DMS 273 treated with DMSO at 0.1 percent for 48 hours (cell line): Measurements from ENCODE around the gene RFTN1.
A peak's percentile ranks its signal among the peaks of the same experiment; 100 is the strongest.

ENCODE experiments used
- DNase-seq: peaks from one replicate; lab custom pipeline; 2025; lab: John Stamatoyannopoulos, UW

RFTN1 gene

GRCh38 chr3:16464511-16465148 is 48.9 kb downstream of the RFTN1 start:
- DNase-seq, result no peak

GRCh38 chr3:16463914-16464313 is 49.6 kb downstream of the RFTN1 start:
- DNase-seq, result no peak

- DNase-seq, result no peak
These were observed 50.4 kb downstream of the RFTN1 start for GRCh38 chr3:16463119-16463518.

DNA sequence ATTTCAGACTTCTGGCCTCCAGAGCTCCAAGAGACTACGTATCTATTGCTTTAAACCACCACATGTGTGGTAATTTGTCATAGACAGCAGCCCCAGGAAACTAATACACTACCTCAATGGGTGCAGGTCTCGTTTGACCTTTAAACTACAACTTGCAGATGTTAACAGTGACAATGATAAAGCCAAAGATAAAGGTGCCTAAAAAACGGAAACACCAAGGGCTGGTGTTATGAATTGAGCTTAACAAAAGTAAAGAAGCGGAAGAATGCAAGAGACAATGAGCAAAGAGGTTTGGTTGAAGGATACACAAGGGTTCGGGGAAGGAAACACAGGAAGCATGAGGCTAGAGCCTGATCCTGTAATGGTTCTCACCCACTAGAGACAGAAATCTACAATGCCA is 50.8 kb downstream of the RFTN1 start:
- DNase-seq, result no peak

DNA sequence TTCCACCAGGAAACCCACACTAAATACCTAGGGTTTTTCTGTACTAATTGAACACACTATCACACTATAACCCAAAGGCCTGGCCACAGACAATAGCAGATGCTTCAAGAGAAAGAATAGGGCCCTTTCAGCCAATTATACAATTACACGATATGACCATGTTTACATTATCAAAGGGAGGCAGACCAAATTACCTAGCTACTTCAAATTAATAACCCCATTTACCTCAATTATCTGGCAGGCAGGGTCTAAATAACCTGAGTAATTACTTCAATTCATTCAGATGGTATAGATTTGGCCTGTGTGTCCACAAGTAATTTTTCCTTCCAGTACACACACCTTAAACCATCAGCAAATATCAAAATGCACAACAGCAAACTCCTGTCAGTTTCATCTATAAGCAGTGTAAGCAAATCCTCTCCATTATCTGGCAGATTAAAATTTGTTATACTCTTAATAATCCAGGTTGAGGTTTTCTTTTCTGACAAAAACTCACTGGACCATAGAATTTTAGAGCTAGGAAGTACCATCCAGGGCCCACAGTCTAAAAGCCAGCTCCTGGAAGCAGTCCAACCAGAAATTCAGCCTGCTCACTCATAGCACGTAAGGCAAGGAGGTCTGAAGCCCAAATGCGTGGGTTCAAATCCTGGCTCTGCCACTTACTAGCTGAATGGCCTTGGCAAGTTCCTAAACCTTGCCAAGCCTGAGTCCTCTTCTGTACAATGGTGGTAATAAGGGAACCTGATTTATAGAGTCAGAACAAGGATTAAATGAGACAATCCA is 51.8 kb downstream of the RFTN1 start:
- peak; percentile 11 for DNase-seq

GRCh38 chr3:16460886-16461285 is 52.6 kb downstream of the RFTN1 start:
- no peak for DNase-seq

DNA sequence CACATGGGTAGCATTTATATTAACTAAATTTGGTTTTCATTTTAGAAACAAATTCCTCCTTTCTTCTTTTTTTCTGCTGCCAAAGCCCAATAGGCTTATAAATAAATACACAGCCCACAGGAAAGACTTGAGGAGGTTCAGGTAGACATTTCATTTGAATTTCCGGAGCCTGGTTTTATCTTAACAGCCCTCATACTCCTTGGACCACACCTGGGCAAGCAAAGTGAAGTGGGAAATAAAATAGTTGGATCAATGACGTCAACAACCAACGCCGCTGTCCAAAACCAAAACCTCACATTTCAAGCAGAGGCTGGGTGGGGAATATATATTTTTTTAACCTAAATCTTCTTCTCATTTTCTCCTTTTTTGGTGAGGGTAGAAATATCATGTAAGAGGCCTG is 53.2 kb downstream of the RFTN1 start:
- DNase-seq, result no peak

- no peak for DNase-seq
These were observed 56.6 kb downstream of the RFTN1 start for GRCh38 chr3:16456784-16457415.

- DNase-seq, result no peak
These were observed 57.5 kb downstream of the RFTN1 start for GRCh38 chr3:16455966-16456365.

GRCh38 chr3:16455001-16455400 is 58.5 kb downstream of the RFTN1 start:
- no peak for DNase-seq

DNA sequence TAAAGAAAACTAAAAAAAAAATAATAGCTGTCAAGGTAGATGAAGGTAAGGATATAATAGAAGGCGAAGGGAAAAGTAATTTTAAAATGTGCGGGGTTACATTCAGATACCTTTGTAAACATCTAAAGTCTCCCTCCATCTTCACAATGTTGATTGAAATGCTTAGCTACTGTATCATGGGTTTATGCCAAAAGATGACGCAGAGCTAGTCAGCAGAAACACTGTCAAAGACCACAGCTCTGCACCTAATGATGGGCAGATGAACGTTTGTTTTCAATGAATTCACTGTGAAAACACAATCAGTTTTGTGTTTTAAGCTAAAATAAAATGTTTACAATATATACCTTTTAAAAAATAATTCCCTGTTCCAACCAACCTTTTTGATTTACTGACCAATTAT is 61.2 kb downstream of the RFTN1 start:
- DNase-seq, result no peak

- DNase-seq, result no peak
These were observed 64.1 kb downstream of the RFTN1 start for GRCh38 chr3:16449369-16449768.

- no peak for DNase-seq
These were observed 64.8 kb downstream of the RFTN1 start for GRCh38 chr3:16448639-16449070.

DNA sequence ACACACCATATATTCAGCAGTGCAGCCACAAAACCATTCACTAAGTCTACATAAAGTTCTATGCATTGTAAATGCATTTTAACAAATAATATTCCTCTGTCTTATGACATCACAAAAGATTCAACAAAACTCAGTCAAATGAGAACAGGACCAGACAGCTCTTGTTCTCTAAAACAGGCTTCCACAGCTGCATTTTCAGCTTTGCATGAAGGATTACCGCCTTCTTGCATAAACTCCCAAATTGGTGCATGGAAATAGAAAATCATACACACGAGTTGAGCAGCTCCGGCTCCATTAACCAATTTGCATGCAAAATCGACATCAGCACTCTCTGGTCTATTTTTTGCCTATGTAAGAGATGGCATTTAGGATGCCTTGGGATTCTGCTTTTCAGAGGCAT is 66.4 kb downstream of the RFTN1 start:
- DNase-seq, result no peak

DNA sequence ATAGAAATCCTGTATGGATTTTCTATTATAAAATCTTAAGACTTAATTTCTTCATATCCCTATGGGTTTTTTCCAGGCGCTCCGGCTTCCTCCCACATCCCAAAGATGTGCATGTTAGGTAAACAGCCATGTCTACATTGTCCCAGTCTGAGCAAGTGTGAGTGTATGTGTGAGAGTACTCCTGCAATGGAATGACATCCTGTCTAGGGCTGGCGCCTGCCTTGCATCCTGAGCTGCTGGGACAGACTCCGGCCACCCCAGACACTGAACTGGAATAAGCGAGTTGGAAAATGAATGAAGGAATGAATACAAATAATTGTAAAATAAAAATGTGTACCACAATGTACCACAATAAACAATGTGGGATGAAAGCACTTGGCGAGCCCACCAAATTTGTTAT is 69.2 kb downstream of the RFTN1 start:
- no peak for DNase-seq

DNA sequence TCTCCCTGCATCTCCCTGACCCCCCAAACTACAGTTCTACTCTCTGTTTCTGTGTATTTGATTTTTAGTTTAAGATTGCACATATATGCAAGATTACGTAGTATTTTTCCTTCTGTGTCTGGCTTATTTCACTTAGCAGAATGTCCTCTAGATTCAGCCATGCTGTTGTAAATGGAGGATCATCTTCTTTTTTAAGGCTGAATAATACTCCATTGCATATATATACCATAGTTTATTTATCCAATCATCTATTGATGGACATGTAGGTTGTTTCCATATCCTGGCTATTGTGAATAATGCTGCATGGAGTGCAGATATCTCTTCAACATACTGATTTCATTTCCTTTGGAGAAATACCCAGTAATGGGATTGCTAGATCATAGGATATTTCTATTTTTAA is 70.8 kb downstream of the RFTN1 start:
- no peak for DNase-seq

GRCh38 chr3:16441371-16441875 is 72.1 kb downstream of the RFTN1 start:
- DNase-seq, result no peak

- no peak for DNase-seq
These were observed 73.4 kb downstream of the RFTN1 start for GRCh38 chr3:16439848-16440708.

DNA sequence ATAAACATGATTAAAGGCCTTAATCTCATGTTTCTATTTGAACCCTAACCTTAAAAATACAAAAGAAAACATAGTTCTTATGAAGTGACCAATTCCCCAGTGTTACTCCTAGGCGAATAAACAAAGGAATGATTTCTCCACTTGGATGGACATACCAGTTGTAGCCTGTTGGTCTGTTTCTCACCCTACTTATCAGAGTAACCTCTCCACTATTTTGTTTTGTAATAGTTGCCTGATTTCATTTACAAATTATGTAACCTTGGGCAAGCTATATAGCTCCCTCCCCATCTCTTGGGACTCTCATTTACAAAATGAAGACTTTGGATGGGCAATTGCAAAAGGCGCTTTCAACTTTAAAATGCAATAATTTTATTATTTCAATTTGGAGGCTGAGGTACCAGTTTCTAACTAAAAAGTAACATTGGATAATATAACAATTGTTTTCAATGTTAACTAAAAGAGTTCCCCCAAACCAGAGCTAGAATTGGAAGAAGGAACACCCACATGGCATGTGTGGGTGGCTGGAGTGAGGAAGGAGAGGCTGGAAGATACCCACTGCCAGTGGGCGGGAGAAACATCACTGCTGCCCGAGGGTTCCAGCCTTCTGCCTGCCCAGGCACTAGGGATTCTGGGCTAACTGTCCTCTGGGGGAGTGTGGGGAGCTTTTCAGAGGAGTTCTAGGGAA is 74.2 kb downstream of the RFTN1 start:
- DNase-seq, result no peak

DNA sequence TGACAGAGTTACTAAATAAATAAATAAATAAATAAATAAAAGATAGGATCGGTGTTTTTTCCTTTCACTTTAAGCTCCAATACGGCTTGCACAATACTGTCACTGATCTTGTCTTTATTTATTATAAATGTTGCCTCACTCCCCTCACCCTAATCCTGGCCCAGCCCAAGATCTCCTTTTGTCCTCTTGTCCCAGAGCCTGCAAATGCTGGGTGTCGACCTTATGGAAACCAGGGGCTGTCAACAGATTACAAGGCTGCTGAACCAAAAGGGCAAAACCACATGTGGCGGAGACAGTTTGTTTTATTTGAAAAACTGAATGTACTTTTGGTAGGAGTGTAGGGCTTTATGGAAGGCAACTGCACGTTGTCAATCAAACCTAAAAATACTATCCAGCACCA is 75.9 kb downstream of the RFTN1 start:
- DNase-seq, result no peak

- DNase-seq, result no peak
These were observed 79.8 kb downstream of the RFTN1 start for GRCh38 chr3:16433701-16434151.
